Measurements from ENCODE around the gene ATP12A. TPM values are rescaled to one million over a fixed set of nuclear protein-coding genes. Genes with fewer than 3 reads are reported as not detected.

Gene ATP12A
- total RNA-seq, 1 donor from 2014 or later: not detected

GRCh38 chr13:24748061-24748400 lies 67.8 kb downstream of the ATP12A start:
- TF ChIP-seq, protein P1, sequence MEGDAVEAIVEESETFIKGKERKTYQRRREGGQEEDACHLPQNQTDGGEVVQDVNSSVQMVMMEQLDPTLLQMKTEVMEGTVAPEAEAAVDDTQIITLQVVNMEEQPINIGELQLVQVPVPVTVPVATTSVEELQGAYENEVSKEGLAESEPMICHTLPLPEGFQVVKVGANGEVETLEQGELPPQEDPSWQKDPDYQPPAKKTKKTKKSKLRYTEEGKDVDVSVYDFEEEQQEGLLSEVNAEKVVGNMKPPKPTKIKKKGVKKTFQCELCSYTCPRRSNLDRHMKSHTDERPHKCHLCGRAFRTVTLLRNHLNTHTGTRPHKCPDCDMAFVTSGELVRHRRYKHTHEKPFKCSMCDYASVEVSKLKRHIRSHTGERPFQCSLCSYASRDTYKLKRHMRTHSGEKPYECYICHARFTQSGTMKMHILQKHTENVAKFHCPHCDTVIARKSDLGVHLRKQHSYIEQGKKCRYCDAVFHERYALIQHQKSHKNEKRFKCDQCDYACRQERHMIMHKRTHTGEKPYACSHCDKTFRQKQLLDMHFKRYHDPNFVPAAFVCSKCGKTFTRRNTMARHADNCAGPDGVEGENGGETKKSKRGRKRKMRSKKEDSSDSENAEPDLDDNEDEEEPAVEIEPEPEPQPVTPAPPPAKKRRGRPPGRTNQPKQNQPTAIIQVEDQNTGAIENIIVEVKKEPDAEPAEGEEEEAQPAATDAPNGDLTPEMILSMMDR (IDR thresholded peaks at IDR 0.05; ENCODE audit: borderline replicate concordance): no peak
- no peak for DNase-seq
- Histone ChIP-seq H3K4me3 (peak overlapping the region; percentile 60), H3K36me3 (no peaks in the 10 kb centered on the region), H3K9me3 (replicated peaks) (no peaks in the 10 kb centered on the region), H3K4me1 (peaks cover 21% of the 10 kb centered on the region), H3K27ac (replicated peaks) (no peak overlapping the region), H3K27me3 (ENCODE audit: low read depth) (peaks cover 100% of the 10 kb centered on the region)
- intact Hi-C loops (cut with micrococcal nuclease): no loop called here

DNA sequence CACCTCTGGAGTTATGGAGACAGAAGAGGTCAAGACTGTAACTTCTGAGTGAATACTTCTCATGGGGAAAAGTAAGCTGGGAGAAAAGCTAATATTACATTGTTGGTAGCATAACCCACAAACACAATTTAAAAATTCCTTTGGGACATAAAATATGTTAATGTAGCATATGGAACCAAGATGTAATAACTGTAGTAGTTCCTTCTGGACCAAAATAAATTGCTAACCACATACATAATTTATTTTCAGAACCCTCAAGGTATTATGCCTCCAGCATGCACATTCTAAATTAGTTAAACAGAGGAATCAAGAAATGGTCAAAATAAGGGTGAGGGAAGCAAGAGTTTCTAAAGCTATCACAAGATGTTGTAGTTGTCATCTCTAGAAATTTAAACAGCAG lies 79.0 kb downstream of the ATP12A start:
- no peaks in the 10 kb centered on the region for H3K9me3 ChIP-seq (replicated peaks)
- TF ChIP-seq, protein P1 (IDR thresholded peaks at IDR 0.05; ENCODE audit: borderline replicate concordance): no peak
- no peak overlapping the region for H3K4me3 ChIP-seq
- H3K4me1 ChIP-seq: no peaks in the 10 kb centered on the region
- H3K27ac ChIP-seq (replicated peaks): no peak overlapping the region
- H3K36me3 ChIP-seq: no peaks in the 10 kb centered on the region
- peaks cover 48% of the 10 kb centered on the region for H3K27me3 ChIP-seq (ENCODE audit: low read depth)
- intact Hi-C loops (cut with micrococcal nuclease): no loop called here
- DNase-seq: no peak

Other genes with a start within 250 kb of the ATP12A start
- 23.6 TPM for gene PARP4, start 167.6 kb upstream of the ATP12A start, total RNA-seq
- not detected for gene RNF17, start 83.8 kb downstream of the ATP12A start, total RNA-seq

Data from left ventricle myocardium inferior (tissue), 1 donor.